Osteocyte (in vitro differentiated cells): Measurements from ENCODE around the gene ERP44. TPM values are rescaled to one million over a fixed set of nuclear protein-coding genes. Genes with fewer than 3 reads are reported as not detected.

Experiments
- DNase-seq: peaks from one replicate; pipeline ENCODE4 v3.0.0; 2021; ENCODE audit warnings: mixed read lengths; ENCODE audit not compliant: unreplicated experiment; ENCODE audit errors: extremely low spot score
- H3K27ac Mint-ChIP-seq: one replicate; pipeline ENCODE4 v1.8.0; 2021; ENCODE audit warnings: mild to moderate bottlenecking, mixed read lengths; ENCODE audit not compliant: unreplicated experiment
- H3K27me3 Mint-ChIP-seq: one replicate; pipeline ENCODE4 v1.8.0; 2021; ENCODE audit warnings: mixed read lengths; ENCODE audit not compliant: unreplicated experiment
- H3K36me3 Mint-ChIP-seq: one replicate; pipeline ENCODE4 v1.8.0; 2021; ENCODE audit warnings: mixed read lengths; ENCODE audit not compliant: unreplicated experiment
- H3K4me1 Mint-ChIP-seq: one replicate; pipeline ENCODE4 v1.8.0; 2021; ENCODE audit warnings: mixed read lengths; ENCODE audit not compliant: unreplicated experiment
- H3K4me3 Mint-ChIP-seq: one replicate; pipeline ENCODE4 v1.8.0; 2021; ENCODE audit warnings: mild to moderate bottlenecking, moderate library complexity, mixed read lengths; ENCODE audit not compliant: unreplicated experiment
- H3K9me3 Mint-ChIP-seq: one replicate; pipeline ENCODE4 v1.8.0; 2021; ENCODE audit warnings: mixed read lengths; ENCODE audit not compliant: unreplicated experiment
- total RNA-seq: library from RNA; stranded (reverse); gene quantifications from 2 replicates; pipeline ENCODE4 v1.2.1, GENCODE V29; 2021
- TF ChIP-seq, protein P1 (sequence below): fragments of 200-600 bp; sonication (generic); IDR thresholded peaks from 2 replicates; pipeline ENCODE4 v1.5.0; 2021; ENCODE audit warnings: antibody characterized with exemption, mild to moderate bottlenecking, moderate library complexity

The ERP44 gene
- total RNA-seq, 1 donor from 2014 or later = 24.7 TPM

DNA sequence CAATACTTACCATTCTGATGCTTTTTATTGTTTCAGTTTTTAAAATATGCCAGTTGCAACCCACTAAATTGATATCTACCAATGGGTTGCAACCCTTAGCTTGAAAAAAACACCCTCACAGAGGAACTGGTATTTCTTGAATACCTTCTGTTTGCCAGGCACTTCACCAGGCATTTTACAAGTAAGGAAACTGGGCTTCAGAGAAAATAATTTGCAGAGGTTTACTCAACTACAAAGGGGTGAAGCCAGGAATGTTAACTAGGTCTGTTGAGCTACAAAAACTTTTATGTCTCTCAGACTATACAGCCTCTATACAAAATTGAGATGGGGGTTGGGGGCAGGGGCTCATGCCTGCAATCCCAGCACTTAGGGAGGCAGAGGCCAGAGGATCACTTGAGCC, 127.4 kb downstream of the ERP44 start:
- H3K27me3 Mint-ChIP-seq = no peaks in the 10 kb centered on the region
- H3K36me3 Mint-ChIP-seq = peaks cover 43% of the 10 kb centered on the region
- no peak for DNase-seq
- no peak overlapping the region for H3K27ac Mint-ChIP-seq
- H3K4me1 Mint-ChIP-seq = peaks cover 4% of the 10 kb centered on the region
- no peaks in the 10 kb centered on the region for H3K9me3 Mint-ChIP-seq
- no peak overlapping the region for H3K4me3 Mint-ChIP-seq
- TF ChIP-seq, protein P1, sequence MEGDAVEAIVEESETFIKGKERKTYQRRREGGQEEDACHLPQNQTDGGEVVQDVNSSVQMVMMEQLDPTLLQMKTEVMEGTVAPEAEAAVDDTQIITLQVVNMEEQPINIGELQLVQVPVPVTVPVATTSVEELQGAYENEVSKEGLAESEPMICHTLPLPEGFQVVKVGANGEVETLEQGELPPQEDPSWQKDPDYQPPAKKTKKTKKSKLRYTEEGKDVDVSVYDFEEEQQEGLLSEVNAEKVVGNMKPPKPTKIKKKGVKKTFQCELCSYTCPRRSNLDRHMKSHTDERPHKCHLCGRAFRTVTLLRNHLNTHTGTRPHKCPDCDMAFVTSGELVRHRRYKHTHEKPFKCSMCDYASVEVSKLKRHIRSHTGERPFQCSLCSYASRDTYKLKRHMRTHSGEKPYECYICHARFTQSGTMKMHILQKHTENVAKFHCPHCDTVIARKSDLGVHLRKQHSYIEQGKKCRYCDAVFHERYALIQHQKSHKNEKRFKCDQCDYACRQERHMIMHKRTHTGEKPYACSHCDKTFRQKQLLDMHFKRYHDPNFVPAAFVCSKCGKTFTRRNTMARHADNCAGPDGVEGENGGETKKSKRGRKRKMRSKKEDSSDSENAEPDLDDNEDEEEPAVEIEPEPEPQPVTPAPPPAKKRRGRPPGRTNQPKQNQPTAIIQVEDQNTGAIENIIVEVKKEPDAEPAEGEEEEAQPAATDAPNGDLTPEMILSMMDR = no peak

DNA sequence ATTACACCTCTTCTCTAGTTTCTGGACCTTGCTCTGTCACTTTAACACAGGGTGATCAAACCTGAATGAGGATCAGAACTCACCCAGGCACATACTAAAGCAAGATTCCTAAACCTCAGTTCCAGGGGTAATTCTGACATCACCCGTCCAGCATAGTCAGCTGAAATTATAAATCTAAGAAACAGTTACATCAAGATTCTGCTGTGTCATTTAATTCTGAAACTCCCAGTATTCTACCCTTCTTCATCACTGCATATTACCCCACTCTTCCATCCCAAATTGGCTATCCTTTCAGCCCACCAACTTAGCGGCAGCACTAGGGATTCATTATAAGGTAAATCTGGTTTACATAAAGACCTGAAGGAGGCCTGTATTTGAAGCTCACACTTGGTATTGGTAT, 128.3 kb downstream of the ERP44 start:
- peaks cover 43% of the 10 kb centered on the region for H3K36me3 Mint-ChIP-seq
- DNase-seq = no peak
- H3K9me3 Mint-ChIP-seq = no peaks in the 10 kb centered on the region
- TF ChIP-seq, protein P1 = no peak
- no peak overlapping the region for H3K27ac Mint-ChIP-seq
- no peak overlapping the region for H3K4me3 Mint-ChIP-seq
- no peaks in the 10 kb centered on the region for H3K27me3 Mint-ChIP-seq
- H3K4me1 Mint-ChIP-seq = peaks cover 4% of the 10 kb centered on the region

DNA sequence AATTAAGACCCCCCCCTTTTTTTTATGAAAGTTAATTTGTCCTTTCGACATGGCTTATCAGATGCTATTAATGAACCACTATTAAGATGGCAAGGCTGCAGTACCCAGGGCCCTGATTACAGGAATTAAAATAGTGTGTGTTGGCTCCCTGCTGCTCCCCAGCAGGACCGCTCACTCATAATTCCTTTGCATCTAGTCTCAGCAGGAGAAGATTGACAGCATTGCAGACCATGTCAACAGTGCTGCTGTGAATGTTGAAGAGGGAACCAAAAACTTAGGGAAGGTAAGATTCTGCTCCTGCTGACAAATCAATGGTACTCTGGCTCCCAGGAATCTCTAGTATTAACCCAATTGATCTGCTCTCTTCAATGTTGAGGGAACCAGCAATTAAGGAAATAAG, 131.3 kb downstream of the ERP44 start:
- Mint-ChIP-seq H3K4me1 (peaks cover 6% of the 10 kb centered on the region), H3K27ac (no peak overlapping the region), H3K9me3 (no peaks in the 10 kb centered on the region)

DNA sequence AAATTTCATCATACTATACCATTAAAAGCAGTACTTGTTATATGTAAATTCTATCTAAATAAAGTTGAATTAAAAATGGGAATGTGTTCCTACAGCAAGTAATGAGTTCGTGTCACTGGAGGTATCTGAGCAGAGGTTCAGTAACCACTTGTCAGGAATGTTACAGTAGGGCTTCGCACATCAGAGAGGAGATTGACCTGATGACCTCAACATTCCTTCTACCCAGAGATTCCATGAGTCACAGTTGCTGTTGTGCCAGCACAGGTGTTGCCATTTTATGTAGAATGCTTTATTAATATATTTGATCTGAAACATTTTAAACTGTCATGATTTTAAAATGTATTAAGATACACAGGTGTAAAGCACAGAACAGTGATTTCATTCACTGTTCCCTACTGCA, 132.1 kb downstream of the ERP44 start:
- Mint-ChIP-seq H3K36me3 (peaks cover 38% of the 10 kb centered on the region), H3K4me3 (no peak overlapping the region), H3K27ac (no peak overlapping the region), H3K4me1 (peaks cover 6% of the 10 kb centered on the region), H3K9me3 (no peaks in the 10 kb centered on the region), H3K27me3 (no peaks in the 10 kb centered on the region)
- TF ChIP-seq, protein P1 = no peak
- no peak for DNase-seq

More for the DNA sequence above, 131.3 kb downstream of the ERP44 start:
- TF ChIP-seq, protein P1 = no peak
- no peaks in the 10 kb centered on the region for H3K27me3 Mint-ChIP-seq
- peaks cover 37% of the 10 kb centered on the region for H3K36me3 Mint-ChIP-seq
- H3K4me3 Mint-ChIP-seq = no peak overlapping the region
- DNase-seq = no peak

DNA sequence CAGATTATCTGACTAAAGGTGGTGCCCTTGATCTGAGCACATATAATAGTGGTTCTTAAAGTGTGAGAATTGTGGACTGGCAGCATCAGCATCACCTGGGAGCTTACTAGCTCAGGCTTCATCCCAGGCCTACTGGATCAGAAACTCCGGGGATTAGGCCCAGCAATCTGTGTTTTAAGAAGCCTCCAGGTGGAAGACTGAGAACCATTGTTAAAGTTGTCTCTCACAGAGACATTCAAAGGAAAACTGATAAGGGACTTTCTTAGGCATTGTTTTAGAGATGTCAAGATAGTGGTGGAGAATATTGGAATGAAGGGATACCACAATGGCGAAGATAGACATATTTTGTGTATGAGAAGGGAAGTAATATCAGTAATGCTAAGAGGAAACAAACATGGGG, 132.8 kb downstream of the ERP44 start:
- no peak for DNase-seq
- Mint-ChIP-seq H3K4me1 (peaks cover 6% of the 10 kb centered on the region), H3K4me3 (no peak overlapping the region), H3K27me3 (no peaks in the 10 kb centered on the region), H3K27ac (no peak overlapping the region), H3K9me3 (no peaks in the 10 kb centered on the region), H3K36me3 (peaks cover 45% of the 10 kb centered on the region)
- TF ChIP-seq, protein P1 = no peak
